MV-4-11 (cell line): Measurements from ENCODE around the gene NHLRC3.
"Not testable (repeated sequence)": the region's sequence is repeated elsewhere in the genome, so short reads cannot be mapped to it uniquely, and the experiment has no call there.

Experiments
- DNase-seq: peaks from one replicate; lab custom pipeline; 2025; lab: John Stamatoyannopoulos, UW

NHLRC3 gene

GRCh38 chr13:39037880-39038568, at the start of gene NHLRC3, which contains the start of gene PROSER1:
Gene NHLRC3, plus strand, starts transcription at chr13:39038456. Its CDS starts 184 bp downstream, at chr13:39038640.
Gene PROSER1, minus strand, starts transcription at chr13:39038089. Its CDS starts 847 bp downstream, at chr13:39037242.
- DNase-seq: peak; percentile 79

- no peak for DNase-seq
Observed at GRCh38 chr13:38990693-38991092, 47.6 kb upstream of the NHLRC3 start, which contains the start of gene STOML3. Gene STOML3, minus strand, starts transcription at chr13:38990831. Its CDS starts 110 bp downstream, at chr13:38990721.

GRCh38 chr13:38993381-38993780, 44.9 kb upstream of the NHLRC3 start:
- DNase-seq: no peak

GRCh38 chr13:38998739-38999138, 39.5 kb upstream of the NHLRC3 start:
- no peak for DNase-seq

- not testable (repeated sequence) for DNase-seq
Observed at GRCh38 chr13:39006371-39007111, 31.7 kb upstream of the NHLRC3 start.

GRCh38 chr13:39012608-39013007, 25.6 kb upstream of the NHLRC3 start:
- DNase-seq: no peak

GRCh38 chr13:39013462-39013861, 24.8 kb upstream of the NHLRC3 start:
- DNase-seq: no peak

- no peak for DNase-seq
Observed at GRCh38 chr13:39016087-39016486, 22.2 kb upstream of the NHLRC3 start.

GRCh38 chr13:39016787-39017186, 21.5 kb upstream of the NHLRC3 start:
- peak; percentile 9 for DNase-seq

GRCh38 chr13:39020853-39021462, 17.3 kb upstream of the NHLRC3 start:
- no peak for DNase-seq

- no peak for DNase-seq
Observed at GRCh38 chr13:39023316-39023715, 14.9 kb upstream of the NHLRC3 start.

- DNase-seq: no peak
Observed at GRCh38 chr13:39023761-39024160, 14.5 kb upstream of the NHLRC3 start.

- no peak for DNase-seq
Observed at GRCh38 chr13:39025433-39025839, 12.8 kb upstream of the NHLRC3 start.

- DNase-seq: no peak
Observed at GRCh38 chr13:39032150-39032549, 6.1 kb upstream of the NHLRC3 start.

- no peak for DNase-seq
Observed at GRCh38 chr13:39034085-39034484, 4.2 kb upstream of the NHLRC3 start.

GRCh38 chr13:39035204-39035603, 3.1 kb upstream of the NHLRC3 start:
- DNase-seq: no peak

- no peak for DNase-seq
Observed at GRCh38 chr13:39035799-39036198, 2.5 kb upstream of the NHLRC3 start.

GRCh38 chr13:39036212-39036611, 2.0 kb upstream of the NHLRC3 start:
- no peak for DNase-seq

- DNase-seq: no peak
Observed at GRCh38 chr13:39037410-39037879, 811 bp upstream of the NHLRC3 start.

- DNase-seq: no peak
Observed at GRCh38 chr13:39038569-39039030, 344 bp downstream of the NHLRC3 start.

- DNase-seq: peak; percentile 49
Observed at GRCh38 chr13:39039041-39039440, 785 bp downstream of the NHLRC3 start.

GRCh38 chr13:39040206-39040605, 1.9 kb downstream of the NHLRC3 start:
- peak; percentile 26 for DNase-seq

- DNase-seq: no peak
Observed at GRCh38 chr13:39044536-39044935, 6.3 kb downstream of the NHLRC3 start.
